ENCODE data around the gene IFT57. TPM values are rescaled to one million over a fixed set of nuclear protein-coding genes. Genes with fewer than 3 reads are reported as not detected.

Gene IFT57
- polyA plus RNA-seq, 1 donor (not counting 4 experiments of a cell fraction or from before 2014, with no cell fraction given): 47.6 TPM

DNA sequence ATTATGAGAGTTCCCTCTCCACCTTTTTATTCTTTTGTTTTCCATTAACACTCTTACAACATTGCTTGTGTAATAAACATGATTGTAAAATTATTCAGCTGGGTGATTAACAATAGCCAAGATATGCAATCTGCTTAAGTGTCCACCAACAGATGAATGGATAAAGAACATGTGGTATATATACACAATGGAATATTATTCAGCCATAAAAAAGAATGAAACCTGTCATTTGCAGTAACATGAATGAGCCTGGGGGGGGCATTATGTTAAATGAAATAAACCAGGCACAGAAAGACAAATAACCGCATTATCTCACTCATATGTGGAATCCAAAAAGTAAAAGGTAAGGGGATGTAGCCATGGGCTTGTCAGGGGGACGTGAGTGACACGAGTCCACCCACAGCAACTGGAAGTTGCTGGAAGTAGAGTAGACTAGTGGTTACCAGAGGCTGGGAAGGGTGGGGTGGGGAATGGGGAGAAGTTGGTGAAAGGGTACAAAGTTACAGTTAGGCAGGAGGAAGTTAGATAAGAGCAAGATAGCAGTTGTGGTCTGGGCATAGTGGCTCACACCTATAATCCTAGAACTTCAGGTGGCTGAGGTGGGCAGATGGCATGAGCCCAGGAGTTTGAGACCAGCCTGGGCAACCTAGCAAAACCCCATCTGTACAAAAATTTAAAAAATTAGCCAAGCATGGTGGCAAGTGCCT is 102.7 kb downstream of the IFT57 start:
- Histone ChIP-seq H3K9me1 (ENCODE audit: control insufficient read depth, extremely low read depth, insufficient read depth, low read length) (no peaks in the 10 kb centered on the region), H3K4me3 (ENCODE audit: control insufficient read depth in 2 of 3, extremely low read depth in 1 of 3, insufficient read depth in 2 of 3, low read depth in 1 of 3, low read length in 3 of 3) (no peak overlapping the region), H2AFZ (ENCODE audit: control insufficient read depth, low read length) (no peak overlapping the region), H3K4me1 (ENCODE audit: control insufficient read depth, extremely low read depth, insufficient read depth, low read length) (no peaks in the 10 kb centered on the region), H3K36me3 (ENCODE audit: control insufficient read depth in 2 of 2, extremely low read depth in 1 of 2, insufficient read depth in 2 of 2, low read length in 2 of 2) (no peaks in the 10 kb centered on the region), H3K79me2 (ENCODE audit: control insufficient read depth, insufficient read depth, low read length) (no peaks in the 10 kb centered on the region), H3K4me2 (ENCODE audit: control insufficient read depth, extremely low read depth, insufficient read depth, low read depth, low read length) (no peak overlapping the region), H3K27me3 (ENCODE audit: control insufficient read depth, extremely low read depth, insufficient read depth, low read length) (no peaks in the 10 kb centered on the region), H3K9ac (ENCODE audit: control insufficient read depth, extremely low read depth, insufficient read depth, low read length) (no peak overlapping the region), H3K27ac (ENCODE audit: control insufficient read depth, insufficient read depth, low read length) (no peak overlapping the region), H3K9me3 (ENCODE audit: control insufficient read depth, low read depth, low read length) (no peaks in the 10 kb centered on the region), H4K20me1 (ENCODE audit: control insufficient read depth, extremely low read depth, insufficient read depth, low read length) (no peaks in the 10 kb centered on the region)
- TF ChIP-seq, protein P1, sequence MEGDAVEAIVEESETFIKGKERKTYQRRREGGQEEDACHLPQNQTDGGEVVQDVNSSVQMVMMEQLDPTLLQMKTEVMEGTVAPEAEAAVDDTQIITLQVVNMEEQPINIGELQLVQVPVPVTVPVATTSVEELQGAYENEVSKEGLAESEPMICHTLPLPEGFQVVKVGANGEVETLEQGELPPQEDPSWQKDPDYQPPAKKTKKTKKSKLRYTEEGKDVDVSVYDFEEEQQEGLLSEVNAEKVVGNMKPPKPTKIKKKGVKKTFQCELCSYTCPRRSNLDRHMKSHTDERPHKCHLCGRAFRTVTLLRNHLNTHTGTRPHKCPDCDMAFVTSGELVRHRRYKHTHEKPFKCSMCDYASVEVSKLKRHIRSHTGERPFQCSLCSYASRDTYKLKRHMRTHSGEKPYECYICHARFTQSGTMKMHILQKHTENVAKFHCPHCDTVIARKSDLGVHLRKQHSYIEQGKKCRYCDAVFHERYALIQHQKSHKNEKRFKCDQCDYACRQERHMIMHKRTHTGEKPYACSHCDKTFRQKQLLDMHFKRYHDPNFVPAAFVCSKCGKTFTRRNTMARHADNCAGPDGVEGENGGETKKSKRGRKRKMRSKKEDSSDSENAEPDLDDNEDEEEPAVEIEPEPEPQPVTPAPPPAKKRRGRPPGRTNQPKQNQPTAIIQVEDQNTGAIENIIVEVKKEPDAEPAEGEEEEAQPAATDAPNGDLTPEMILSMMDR (optimal IDR thresholded peaks at IDR 0.05 in 1 of 3, IDR thresholded peaks at IDR 0.05 in 1 of 3, conservative IDR thresholded peaks at IDR 0.05 in 1 of 3; ENCODE audit: extremely low read depth in 1 of 3, insufficient read depth in 2 of 3, low read length in 3 of 3): no peak
- no peak for TF ChIP-seq EZH2 (IDR thresholded peaks at IDR 0.05; ENCODE audit: low read length)
- dilution Hi-C loops (cut with MboI; ENCODE audit: extremely low pct_ligation_motif_present, low sequenced_read_pairs): no loop called here
- no peak for FAIRE-seq
- no peak for DNase-seq (ENCODE audit: low read depth, low spot score)

DNA sequence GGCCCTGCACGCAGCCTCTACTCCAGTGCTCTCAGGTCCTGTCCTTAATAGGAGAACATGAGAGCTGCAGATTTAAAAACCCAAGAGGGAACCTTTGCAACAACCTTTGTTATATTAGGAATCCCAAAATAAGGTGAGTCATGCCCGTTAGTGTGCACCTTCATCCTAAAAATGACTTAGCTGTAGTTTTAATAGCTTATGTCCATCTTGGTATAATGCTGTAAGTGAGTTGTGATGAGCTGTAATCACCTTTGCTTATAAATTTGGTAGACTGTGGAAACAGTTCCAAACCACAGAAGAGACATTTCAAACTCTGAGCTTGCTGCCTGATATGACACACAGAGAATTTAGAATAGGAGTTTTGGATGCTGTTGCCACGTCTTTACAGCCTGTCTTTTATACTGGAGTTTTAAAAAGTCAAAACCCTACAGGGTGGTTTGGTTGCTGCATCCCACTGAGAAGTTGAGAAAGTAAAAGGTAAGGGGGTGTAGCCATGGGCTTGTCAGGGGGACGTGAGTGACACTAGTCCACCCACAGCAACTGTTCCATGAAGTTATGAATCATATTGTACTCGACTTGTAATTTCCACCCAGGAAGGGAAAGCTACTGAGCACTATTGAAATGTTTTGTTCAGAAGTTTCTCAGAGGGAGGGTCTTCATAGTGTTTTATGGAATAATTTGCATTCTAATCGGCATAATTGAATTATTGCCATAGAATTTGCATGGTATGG is 104.0 kb downstream of the IFT57 start:
- Histone ChIP-seq H3K4me2 (ENCODE audit: control insufficient read depth, extremely low read depth, insufficient read depth, low read depth, low read length) (no peak overlapping the region), H3K9me1 (ENCODE audit: control insufficient read depth, extremely low read depth, insufficient read depth, low read length) (no peaks in the 10 kb centered on the region), H3K79me2 (ENCODE audit: control insufficient read depth, insufficient read depth, low read length) (no peaks in the 10 kb centered on the region), H3K9ac (ENCODE audit: control insufficient read depth, extremely low read depth, insufficient read depth, low read length) (no peak overlapping the region), H3K9me3 (ENCODE audit: control insufficient read depth, low read depth, low read length) (no peaks in the 10 kb centered on the region), H3K27ac (ENCODE audit: control insufficient read depth, insufficient read depth, low read length) (no peak overlapping the region), H3K27me3 (ENCODE audit: control insufficient read depth, extremely low read depth, insufficient read depth, low read length) (no peaks in the 10 kb centered on the region), H3K36me3 (ENCODE audit: control insufficient read depth in 2 of 2, extremely low read depth in 1 of 2, insufficient read depth in 2 of 2, low read length in 2 of 2) (no peaks in the 10 kb centered on the region), H3K4me1 (ENCODE audit: control insufficient read depth, extremely low read depth, insufficient read depth, low read length) (no peaks in the 10 kb centered on the region), H2AFZ (ENCODE audit: control insufficient read depth, low read length) (no peak overlapping the region), H4K20me1 (ENCODE audit: control insufficient read depth, extremely low read depth, insufficient read depth, low read length) (no peaks in the 10 kb centered on the region), H3K4me3 (ENCODE audit: control insufficient read depth in 2 of 3, extremely low read depth in 1 of 3, insufficient read depth in 2 of 3, low read depth in 1 of 3, low read length in 3 of 3) (no peak overlapping the region)
- dilution Hi-C loops (cut with MboI; ENCODE audit: extremely low pct_ligation_motif_present, low sequenced_read_pairs): no loop called here
- TF ChIP-seq, protein P1 (optimal IDR thresholded peaks at IDR 0.05 in 1 of 3, IDR thresholded peaks at IDR 0.05 in 1 of 3, conservative IDR thresholded peaks at IDR 0.05 in 1 of 3; ENCODE audit: extremely low read depth in 1 of 3, insufficient read depth in 2 of 3, low read length in 3 of 3): no peak
- TF ChIP-seq EZH2 (IDR thresholded peaks at IDR 0.05; ENCODE audit: low read length): no peak
- FAIRE-seq (peak; percentile 66), DNase-seq (ENCODE audit: low read depth, low spot score) (no peak)
